Embryonic facial prominence (tissue), 1 donor: ENCODE measurements around the gene GOLGA1.
"Not testable (repeated sequence)": the region's sequence is repeated elsewhere in the genome, so short reads cannot be mapped to it uniquely, and the experiment has no call there.

Source experiments
- DNase-seq: peaks from one replicate; pipeline ENCODE4 v3.0.0-alpha.2; 2016; ENCODE audit errors: extremely low spot score

The GOLGA1 gene

GRCh38 chr9:124939944-124940343 lies 939 bp downstream of the GOLGA1 start:
- DNase-seq = no peak

DNA sequence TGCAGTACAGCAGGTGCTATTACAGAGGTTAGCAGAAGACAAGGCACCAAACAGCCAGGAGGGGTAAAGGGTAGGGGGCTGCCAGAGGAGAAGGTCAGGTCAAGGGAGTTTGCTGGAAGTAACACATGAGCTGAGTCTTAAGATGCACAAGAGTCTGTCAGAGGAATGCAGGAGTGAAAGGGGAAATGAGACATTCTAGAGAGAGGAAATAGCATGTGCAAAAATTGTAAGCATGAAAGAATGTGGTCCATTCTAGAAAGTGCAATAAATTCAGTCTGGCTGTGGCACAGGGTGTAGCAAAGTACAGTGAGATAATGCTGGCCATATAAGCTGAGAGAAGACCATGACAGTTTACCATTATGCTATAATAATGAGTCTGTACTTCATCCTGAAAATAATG lies 6.6 kb downstream of the GOLGA1 start:
- no peak for DNase-seq

- no peak for DNase-seq
Observed at GRCh38 chr9:124932333-124932732, 8.6 kb downstream of the GOLGA1 start.

- DNase-seq = no peak
Observed at GRCh38 chr9:124929464-124929863, 11.4 kb downstream of the GOLGA1 start.

DNA sequence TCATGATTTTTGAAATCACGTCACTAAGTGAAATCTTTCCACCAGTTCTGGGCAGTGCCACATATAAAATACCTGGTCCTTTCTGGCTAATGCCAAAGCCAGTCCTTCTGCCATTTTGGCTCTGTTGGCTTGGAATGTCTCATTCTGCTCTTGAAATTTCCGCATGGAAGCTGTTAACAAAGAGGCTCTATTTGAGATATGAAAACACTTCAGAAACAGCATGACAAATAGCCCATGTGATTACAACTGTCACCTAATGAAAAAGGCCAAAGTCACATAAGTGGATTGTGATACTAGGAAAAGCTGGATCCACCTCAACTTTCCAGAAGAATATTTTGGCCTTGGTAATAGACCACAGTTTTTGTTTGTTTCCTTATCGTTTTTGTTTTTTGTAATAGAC lies 12.8 kb downstream of the GOLGA1 start:
- DNase-seq = no peak

GRCh38 chr9:124920394-124920793 lies 20.5 kb downstream of the GOLGA1 start:
- DNase-seq = not testable (repeated sequence)

DNA sequence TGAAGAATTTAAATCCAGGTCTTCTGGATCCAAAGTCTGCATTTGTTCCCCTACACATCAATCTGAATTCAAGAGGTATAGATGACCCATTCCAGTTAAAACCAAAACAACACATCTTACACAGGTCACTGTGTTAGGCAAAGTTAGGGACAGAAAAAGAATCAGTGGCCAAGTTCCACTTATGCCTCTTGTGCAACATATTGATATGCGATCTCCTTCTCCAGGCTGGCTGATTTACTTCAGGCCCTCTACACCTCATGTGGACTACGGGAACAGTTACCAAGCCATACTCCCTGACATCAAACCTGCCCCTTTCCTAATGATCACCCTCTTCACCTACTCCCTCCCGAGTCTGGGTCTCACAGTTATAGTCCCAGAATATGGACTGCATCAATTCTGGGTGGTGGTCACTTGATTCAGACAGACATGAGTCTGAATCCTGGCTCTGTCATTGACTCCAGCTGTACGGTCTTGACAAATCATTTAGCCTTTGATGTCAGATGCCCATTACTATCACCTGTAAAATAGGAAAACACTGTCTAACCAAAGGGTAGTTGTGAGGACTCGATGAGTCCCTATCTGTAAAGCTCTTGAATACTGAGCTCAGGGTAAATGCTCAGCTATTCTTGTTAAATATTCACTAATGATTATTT lies 26.0 kb downstream of the GOLGA1 start:
- DNase-seq = no peak

DNA sequence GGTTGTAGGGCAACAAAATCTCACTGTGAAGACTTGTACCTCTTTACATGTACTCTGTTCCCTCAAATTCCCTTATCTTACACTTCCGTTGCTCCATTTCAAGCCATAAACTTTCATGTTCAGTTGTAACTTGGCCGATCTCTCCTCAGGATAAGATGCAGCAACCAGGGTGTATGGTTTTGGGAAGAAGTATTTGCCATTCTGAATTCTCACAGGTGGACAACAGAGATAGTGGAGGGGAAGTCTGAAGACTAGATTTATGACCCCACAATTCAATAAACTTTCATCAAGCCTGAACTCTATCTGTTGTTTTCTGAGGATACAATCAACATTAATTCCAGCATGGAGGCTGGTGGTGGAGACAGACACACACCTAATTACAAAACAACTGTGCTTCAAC lies 27.5 kb downstream of the GOLGA1 start:
- DNase-seq = no peak

- no peak for DNase-seq
Observed at GRCh38 chr9:124911766-124912165, 29.1 kb downstream of the GOLGA1 start.

GRCh38 chr9:124908098-124908497 lies 32.8 kb downstream of the GOLGA1 start:
- no peak for DNase-seq

DNA sequence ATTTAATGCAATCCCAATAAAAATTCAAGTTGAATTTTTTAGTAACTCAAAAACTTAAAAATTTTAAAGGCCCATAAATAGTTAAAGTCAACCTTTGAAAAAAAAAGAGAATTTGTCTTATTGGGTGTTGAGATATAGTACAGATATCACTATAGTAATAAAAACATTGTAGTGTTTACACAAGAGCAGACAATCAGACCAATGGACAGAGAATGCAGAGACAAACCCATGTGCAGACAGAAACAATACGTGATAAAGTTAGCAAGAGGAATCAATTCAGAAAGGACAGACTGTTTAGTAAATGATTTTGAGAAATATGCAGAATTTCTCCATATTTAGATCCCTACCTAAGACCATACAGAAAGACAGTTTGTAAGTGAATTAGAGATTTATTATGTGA lies 33.9 kb downstream of the GOLGA1 start:
- DNase-seq = no peak

GRCh38 chr9:124899845-124900244 lies 41.0 kb downstream of the GOLGA1 start:
- DNase-seq = no peak

GRCh38 chr9:124897570-124898460 lies 43.1 kb downstream of the GOLGA1 start:
- no peak for DNase-seq

DNA sequence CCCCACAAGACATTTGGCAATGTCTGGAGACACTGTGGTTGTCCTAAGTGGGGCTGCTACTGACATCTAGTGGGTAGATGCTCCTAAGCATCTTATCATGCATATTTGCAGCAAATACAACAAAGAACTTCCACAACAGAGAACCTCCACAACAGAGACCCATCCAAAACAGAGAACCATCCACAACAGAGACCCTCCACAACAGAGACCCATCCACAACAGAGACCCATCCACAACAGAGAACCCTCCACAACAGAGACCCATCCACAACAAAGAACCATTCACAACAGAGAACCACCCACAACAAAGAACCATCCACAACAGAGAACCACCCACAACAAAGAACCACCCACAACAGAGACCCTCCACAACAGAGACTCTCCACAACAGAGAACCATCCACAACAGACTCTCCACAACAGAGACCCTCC lies 46.1 kb downstream of the GOLGA1 start:
- DNase-seq = no peak

- DNase-seq = no peak
Observed at GRCh38 chr9:124894035-124894740, 46.7 kb downstream of the GOLGA1 start.

DNA sequence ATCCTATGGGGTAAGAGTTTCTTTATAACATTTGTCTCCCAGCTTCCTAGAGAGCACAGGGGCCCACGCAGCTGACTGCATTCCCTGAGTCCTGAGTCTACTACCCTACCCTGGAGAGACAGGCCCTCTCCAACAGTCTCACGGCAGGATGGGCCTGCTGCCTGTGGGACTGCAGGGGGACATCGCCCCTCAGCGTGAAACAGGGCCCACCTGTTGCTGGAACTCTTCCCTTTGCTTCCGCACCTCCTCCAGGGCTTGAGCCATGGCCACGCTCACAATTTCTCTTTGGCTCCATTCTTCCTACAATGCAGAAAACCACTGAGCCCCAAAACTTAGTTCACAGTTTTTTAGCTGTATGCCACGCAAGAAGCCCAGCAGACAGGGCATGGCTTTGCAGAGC lies 50.7 kb downstream of the GOLGA1 start:
- no peak for DNase-seq

- no peak for DNase-seq
Observed at GRCh38 chr9:124889006-124889405, 51.9 kb downstream of the GOLGA1 start.

GRCh38 chr9:124887832-124888231 lies 53.1 kb downstream of the GOLGA1 start:
- no peak for DNase-seq

GRCh38 chr9:124886866-124887492 lies 53.9 kb downstream of the GOLGA1 start:
- no peak for DNase-seq

GRCh38 chr9:124886461-124886860 lies 54.4 kb downstream of the GOLGA1 start:
- DNase-seq = no peak

DNA sequence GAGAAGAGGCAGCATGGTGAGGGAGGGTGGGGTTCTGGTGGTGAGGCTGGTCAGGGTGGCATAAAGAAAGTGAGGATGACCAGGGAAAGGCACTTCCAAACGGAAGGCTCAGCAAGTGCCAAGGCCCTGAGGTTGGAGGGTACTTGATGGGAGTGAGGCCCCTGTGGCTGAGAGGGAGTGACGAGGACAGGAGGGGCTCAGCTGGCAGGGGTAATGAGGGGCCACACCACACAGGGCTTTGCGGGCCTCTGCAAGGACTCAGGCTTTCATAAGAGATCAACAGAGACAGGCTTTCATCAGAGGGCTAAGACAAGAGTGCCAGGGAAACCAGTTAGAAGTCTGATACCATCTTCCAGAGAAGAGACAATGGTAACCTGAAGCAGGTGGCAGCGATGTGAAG lies 55.3 kb downstream of the GOLGA1 start:
- no peak for DNase-seq

DNA sequence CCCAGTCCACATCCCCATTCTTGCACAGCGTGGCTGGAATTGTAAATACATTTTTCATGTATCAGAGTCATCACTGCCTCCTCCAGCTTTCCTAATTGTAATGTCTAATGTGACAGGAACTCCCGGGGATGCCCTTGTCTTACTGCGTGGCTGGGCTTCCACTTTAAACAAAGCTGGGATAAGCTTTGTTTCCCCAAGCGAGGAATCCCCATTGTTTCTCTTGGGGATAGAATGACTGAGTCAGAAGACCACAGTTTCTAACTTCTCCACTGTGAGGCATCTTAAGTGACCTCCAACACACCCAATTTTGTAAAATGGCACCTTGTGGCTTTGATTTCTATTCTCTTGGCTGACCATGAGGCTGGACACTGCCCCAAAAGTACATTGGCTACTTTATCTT lies 56.5 kb downstream of the GOLGA1 start:
- no peak for DNase-seq
